ENCODE measurements around the gene PSMB2.

The PSMB2 gene

DNA sequence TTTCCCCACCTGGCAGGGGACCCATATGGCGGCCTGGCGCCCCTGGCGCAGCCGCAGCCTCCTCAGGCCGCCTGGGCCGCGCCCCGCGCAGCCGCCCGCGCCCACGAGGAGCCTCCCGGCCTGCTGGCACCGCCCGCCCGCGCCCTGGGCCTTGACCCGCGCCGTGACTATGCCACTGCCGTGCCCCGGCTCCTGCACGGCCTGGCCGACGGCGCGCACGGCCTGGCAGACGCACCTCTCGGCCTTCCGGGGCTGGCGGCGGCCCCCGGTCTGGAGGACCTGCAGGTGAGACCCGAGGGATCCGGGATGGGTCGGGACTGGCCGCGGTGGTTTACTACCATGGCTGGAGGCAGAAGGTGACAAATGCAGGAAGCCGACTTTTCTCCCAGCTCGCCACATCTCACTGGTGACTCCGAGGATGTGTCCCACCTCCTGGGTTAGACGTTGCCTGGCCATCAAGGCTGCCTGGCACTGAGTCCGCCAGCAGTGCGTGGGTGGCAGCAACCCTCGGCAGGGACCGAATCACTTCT is 67.1 kb downstream of the PSMB2 start:
- H3K27ac Mint-ChIP-seq = no peak overlapping the region
- peaks cover 3% of the 10 kb centered on the region for H3K27me3 Mint-ChIP-seq
- peaks cover 33% of the 10 kb centered on the region for H3K4me1 Mint-ChIP-seq
- H3K9me3 Mint-ChIP-seq = no peaks in the 10 kb centered on the region
- no peaks in the 10 kb centered on the region for H3K36me3 Mint-ChIP-seq
- H3K4me3 Mint-ChIP-seq = no peak overlapping the region

DNA sequence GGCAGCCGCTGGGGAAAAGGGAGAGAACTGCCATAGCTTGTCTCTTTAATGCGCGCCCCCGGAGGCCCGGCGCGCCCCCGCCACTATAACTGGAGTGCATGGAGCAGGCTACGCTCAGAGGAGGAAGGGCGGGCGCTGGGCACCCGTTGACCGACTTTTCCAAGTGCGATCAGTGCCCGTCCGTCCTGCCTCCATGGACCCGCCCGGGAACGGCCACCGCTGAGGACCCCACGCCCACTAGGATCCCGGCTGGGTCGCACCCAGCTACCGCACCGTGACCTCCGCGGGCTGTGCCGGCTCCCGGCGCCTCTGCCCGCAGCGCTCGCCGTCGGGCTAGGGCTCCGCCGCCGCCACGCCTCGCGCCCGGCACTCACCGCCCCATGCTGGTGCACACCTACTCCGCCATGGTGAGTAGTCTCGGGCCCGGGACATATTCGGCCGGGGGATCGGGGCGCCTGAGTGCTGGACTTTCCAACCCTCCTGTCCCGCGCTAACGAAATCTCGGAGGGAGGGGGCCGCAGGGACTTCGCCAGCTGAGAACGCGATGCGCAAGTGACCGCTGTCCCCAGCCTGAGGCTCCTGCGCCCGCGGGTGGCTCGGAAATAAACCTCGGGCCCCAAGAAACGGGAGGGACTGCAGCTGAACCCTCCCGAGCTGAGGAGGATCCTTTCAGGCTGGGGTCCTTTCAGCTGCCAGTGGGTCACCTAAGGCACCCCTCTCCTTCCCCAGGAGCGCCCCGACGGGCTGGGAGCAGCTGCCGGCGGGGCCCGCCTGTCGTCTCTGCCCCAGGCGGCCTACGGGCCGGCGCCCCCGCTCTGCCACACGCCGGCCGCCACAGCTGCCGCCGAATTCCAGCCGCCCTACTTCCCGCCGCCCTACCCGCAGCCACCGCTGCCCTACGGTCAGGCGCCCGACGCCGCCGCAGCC is 67.9 kb downstream of the PSMB2 start, which contains the start of gene TFAP2E:
Gene TFAP2E (plus strand): TSS at position 117 of the 927 bp plus-strand sequence. CDS start 264 bp downstream, at position 381.
- H3K4me3 Mint-ChIP-seq = no peak within 1 kb of the TSS
- no peak within 1 kb of the TSS for H3K27ac Mint-ChIP-seq
- H3K27me3 Mint-ChIP-seq = peaks cover 3% of the 10 kb centered on the region
- H3K9me3 Mint-ChIP-seq = no peaks in the 10 kb centered on the region
- no peaks in the 10 kb centered on the region for H3K36me3 Mint-ChIP-seq
- peaks cover 38% of the 10 kb centered on the region for H3K4me1 Mint-ChIP-seq

DNA sequence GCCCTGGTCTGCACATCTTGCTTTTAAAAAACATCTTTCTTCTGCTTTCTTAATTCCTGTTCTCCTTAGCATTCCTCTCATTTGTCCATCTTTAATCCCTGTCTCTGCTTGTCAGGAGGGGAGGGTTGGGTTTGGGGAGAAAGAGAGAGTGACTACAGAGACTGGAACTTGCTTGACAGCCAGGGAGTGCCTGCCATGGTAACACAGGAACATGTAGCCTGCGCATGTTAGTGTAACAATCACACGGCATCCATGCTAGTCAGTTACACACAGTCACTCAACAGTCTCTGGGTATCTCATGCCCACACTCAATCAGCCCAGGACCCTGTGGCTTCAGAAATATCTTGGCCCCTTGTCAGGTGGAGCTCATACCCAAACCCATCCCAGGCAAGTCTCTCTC is 69.0 kb downstream of the PSMB2 start:
- peaks cover 3% of the 10 kb centered on the region for H3K27me3 Mint-ChIP-seq
- peaks cover 32% of the 10 kb centered on the region for H3K4me1 Mint-ChIP-seq
- H3K9me3 Mint-ChIP-seq = no peaks in the 10 kb centered on the region
- H3K4me3 Mint-ChIP-seq = no peak overlapping the region
- H3K27ac Mint-ChIP-seq = no peak overlapping the region
- no peaks in the 10 kb centered on the region for H3K36me3 Mint-ChIP-seq

DNA sequence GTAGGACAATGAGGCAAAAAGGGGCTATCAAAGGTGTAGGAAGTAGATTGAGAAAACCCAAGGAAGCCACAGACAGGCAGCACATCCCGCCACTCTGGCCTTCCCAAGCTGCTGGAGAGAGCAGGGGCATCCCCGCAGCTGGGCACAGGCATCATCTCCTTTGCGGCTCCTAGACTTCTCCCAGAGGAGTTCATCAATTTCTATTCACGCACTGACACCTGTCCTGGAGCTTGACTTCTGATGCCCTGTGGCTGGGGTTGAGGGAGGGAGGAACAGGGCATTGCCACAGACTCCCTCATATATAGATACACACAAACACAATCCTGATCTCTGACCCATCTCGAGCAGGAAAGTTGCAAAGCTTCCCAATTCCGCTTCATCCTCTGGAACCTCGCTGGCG is 70.1 kb downstream of the PSMB2 start:
- Mint-ChIP-seq H3K9me3 (no peaks in the 10 kb centered on the region), H3K27me3 (peaks cover 3% of the 10 kb centered on the region), H3K36me3 (no peaks in the 10 kb centered on the region), H3K4me1 (peaks cover 29% of the 10 kb centered on the region), H3K27ac (no peak overlapping the region), H3K4me3 (no peak overlapping the region)

DNA sequence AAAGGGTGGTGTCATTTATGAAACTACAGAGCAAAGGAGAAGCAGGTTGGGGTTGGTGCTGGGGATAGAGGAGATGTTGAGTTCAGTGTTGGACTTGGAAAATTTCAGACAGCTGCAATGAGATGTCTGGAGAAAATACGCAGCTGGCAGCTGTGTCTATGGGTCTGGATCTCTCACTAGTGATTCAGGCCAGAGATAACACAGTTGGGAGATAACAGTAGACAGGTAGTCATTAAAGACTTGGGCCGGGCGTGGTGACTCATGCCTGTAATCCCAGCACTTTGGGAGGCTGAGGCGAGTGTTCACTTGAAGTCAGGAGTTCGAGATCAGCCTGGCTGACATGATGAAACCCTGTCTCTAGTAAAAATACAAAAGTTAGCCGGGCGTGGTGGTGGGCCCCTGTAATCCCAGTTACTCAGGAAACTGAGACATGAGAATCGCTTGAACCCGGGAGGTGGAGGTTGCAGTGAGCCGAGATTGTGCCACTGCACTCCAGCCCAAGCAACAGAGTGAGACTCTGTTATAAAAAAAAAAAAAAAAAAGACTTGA is 70.7 kb downstream of the PSMB2 start:
- no peak overlapping the region for H3K4me3 Mint-ChIP-seq
- H3K9me3 Mint-ChIP-seq = no peaks in the 10 kb centered on the region
- peaks cover 3% of the 10 kb centered on the region for H3K27me3 Mint-ChIP-seq
- no peak overlapping the region for H3K27ac Mint-ChIP-seq
- H3K4me1 Mint-ChIP-seq = peaks cover 26% of the 10 kb centered on the region
- no peaks in the 10 kb centered on the region for H3K36me3 Mint-ChIP-seq

DNA sequence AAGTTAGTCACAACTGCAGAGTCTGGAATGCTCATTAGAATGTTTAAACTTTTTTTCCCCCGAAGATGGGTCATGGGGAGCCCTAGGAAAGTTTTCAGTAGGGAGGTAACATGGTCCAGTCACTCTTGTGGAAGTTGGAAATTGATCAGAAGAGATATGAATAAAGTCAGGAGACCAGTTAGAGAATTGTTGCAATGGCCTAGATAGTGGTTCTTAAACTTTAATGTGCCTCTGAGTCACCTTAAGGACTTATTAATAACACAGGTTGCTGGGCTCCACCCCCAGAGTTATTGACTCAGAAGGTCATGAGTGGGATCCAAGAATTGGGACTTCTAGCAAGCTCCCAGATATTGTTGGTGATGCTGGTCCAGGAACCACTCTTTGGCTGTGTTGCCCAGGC is 71.4 kb downstream of the PSMB2 start:
- no peaks in the 10 kb centered on the region for H3K36me3 Mint-ChIP-seq
- peak overlapping the region; percentile 44 for H3K27ac Mint-ChIP-seq
- no peaks in the 10 kb centered on the region for H3K27me3 Mint-ChIP-seq
- H3K4me3 Mint-ChIP-seq = no peak overlapping the region
- H3K4me1 Mint-ChIP-seq = peaks cover 20% of the 10 kb centered on the region
- H3K9me3 Mint-ChIP-seq = no peaks in the 10 kb centered on the region

DNA sequence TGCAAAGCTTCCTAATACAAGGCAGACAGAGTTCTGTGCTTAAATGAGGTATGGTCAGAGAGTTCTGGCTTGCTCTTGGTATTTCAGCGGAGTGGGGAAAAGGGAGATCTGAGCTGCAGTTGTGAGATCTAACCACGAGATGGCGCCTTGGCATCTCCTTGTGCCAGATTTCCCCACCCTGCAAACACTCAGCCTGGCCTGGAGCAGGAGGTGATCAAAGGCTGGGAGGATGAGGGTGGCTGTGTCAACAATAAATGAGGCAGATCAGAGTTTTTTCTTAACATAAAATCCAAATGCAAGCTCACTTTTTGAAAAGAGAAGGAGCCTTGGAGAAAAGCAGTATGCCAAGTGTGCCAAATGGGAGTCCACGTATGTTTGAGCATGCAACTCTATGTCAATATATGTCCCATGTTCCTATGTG is 72.3 kb downstream of the PSMB2 start:
- Mint-ChIP-seq H3K27me3 (no peaks in the 10 kb centered on the region), H3K27ac (no peak overlapping the region), H3K9me3 (no peaks in the 10 kb centered on the region), H3K4me3 (no peak overlapping the region), H3K4me1 (peaks cover 29% of the 10 kb centered on the region), H3K36me3 (no peaks in the 10 kb centered on the region)

DNA sequence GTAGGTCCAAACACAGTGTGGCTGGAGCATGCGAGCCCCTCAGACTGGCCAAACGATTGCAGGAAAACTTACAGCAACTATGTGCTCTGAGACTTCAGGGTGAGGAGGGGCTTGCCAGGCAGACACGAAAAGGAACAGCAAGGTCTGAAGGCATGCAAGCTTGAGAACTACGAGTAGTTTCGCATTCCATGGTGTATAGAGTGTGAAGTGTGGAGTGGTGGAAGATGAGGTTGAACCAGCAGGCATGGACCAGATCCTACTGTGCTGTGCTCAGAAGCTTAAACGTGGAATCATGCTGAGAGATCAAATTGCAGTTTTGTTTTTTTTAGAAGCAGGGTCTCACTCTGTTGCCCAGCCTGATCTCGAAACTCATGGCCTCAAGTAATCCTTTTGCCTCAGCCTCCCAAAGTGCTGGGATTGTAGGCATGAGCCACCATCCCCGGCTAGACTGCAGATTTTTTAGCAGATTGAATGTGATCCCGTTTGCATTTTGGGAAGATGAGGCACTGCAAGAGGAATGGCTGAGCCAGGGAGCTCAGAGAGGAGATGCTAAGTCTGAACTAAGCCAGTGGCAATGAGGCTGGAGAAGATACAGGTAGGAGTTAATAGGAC is 73.3 kb downstream of the PSMB2 start:
- H3K9me3 Mint-ChIP-seq = no peaks in the 10 kb centered on the region
- H3K4me1 Mint-ChIP-seq = peaks cover 34% of the 10 kb centered on the region
- H3K4me3 Mint-ChIP-seq = no peak overlapping the region
- H3K27me3 Mint-ChIP-seq = no peaks in the 10 kb centered on the region
- H3K27ac Mint-ChIP-seq = no peak overlapping the region
- H3K36me3 Mint-ChIP-seq = no peaks in the 10 kb centered on the region

DNA sequence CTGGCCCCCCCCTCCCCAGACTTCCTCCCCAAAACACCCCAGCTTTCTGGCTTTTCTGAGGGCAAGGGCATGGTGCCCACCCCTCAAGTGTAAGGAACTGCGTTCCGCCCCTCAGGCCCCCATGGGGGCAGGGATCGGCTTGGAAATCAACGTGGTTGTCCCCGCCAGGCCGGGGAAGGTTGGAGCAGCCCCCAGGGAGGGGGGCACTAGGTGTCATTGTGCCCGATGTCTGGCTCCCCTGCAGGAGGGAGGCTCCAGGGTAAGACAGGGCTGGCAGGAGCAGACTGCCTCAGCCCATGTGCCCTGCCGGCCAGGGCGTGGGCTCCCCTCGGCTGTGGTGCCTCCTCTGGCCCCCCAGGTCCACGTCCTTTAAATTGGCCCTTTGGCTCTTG is 75.6 kb downstream of the PSMB2 start:
- H3K9me3 Mint-ChIP-seq = no peaks in the 10 kb centered on the region
- H3K4me3 Mint-ChIP-seq = no peak overlapping the region
- no peak overlapping the region for H3K27ac Mint-ChIP-seq
- H3K4me1 Mint-ChIP-seq = peaks cover 48% of the 10 kb centered on the region
- peaks cover 2% of the 10 kb centered on the region for H3K36me3 Mint-ChIP-seq
- H3K27me3 Mint-ChIP-seq = no peaks in the 10 kb centered on the region

DNA sequence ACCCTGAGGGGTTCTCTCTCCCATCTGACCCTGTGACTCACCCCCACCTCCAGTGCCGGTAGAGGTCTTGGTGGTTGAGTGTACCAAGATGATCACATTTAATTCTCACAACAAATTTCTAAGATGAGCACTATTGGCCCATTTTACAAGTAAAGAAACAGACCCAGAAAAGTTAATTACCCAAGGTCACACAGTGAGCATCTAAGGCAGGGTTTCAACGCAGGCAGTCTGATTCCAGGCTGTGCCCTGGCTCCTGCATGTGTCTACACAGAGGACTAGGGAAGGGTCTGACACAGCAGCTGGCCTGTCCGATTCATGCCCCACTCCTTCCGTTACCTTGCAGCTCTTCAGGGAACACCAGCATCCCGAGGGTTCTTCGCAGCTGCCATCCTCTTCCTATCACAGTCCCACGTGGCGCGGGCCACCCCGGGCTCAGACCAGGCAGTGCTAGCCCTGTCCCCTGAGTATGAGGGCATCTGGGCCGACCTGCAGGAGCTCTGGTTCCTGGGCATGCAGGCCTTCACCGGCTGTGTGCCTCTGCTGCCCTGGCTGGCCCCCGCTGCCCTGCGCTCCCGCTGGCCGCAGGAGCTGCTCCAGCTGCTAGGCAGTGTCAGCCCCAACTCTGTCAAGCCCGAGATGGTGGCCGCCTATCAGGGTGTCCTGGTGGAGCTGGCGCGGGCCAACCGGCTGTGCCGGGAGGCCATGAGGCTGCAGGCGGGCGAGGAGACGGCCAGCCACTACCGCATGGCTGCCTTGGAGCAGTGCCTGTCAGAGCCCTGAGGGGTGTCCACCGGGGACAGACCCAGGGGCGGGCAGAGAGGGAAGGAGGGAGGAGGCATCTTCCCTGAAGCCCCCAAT is 76.2 kb downstream of the PSMB2 start:
- peaks cover 44% of the 10 kb centered on the region for H3K4me1 Mint-ChIP-seq
- no peaks in the 10 kb centered on the region for H3K9me3 Mint-ChIP-seq
- no peak overlapping the region for H3K4me3 Mint-ChIP-seq
- no peaks in the 10 kb centered on the region for H3K27me3 Mint-ChIP-seq
- H3K27ac Mint-ChIP-seq = no peak overlapping the region
- H3K36me3 Mint-ChIP-seq = peaks cover 2% of the 10 kb centered on the region

DNA sequence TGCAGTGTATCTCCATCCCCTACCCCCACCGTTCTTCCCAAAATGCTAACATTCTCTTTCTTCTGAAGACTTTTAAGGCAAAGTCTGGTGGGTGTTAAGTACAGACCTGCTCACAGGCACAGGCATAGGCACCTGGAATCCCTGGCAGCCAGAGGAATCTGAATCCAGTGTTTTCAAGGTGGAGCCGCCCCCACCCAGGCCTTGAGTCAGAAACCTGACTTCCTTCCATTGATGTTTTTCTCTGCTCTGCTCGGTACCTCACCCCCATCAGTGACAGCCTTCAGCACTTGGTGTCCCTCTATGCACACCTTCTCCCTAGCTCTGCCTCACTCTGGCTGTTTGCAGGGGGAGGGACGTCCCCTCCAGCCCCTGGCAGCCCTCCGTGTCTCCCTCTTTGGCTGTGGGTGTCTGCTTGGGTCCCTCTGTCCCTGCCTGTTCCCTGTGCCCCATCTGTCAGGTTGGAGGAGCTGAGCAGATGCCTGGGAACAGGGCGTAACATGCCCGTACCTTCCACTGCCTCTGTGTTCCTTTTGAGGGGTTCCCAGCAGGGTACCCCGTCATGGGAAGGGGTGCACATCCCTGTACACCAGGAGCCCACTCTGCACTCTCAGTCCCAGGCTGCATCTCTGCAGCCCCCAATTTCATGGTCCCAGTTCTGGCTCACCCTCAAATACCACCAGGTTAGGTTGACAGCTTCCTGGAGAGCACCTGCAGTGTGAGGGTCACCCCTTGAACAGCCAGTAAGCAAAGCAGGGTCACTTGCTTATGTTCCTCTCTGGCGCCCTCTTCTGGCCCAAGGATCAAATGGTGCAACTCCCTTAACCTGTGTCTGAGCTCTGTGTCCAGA is 77.1 kb downstream of the PSMB2 start:
- peaks cover 48% of the 10 kb centered on the region for H3K4me1 Mint-ChIP-seq
- peaks cover 2% of the 10 kb centered on the region for H3K36me3 Mint-ChIP-seq
- H3K9me3 Mint-ChIP-seq = no peaks in the 10 kb centered on the region
- H3K27me3 Mint-ChIP-seq = no peaks in the 10 kb centered on the region
- no peak overlapping the region for H3K27ac Mint-ChIP-seq
- no peak overlapping the region for H3K4me3 Mint-ChIP-seq

DNA sequence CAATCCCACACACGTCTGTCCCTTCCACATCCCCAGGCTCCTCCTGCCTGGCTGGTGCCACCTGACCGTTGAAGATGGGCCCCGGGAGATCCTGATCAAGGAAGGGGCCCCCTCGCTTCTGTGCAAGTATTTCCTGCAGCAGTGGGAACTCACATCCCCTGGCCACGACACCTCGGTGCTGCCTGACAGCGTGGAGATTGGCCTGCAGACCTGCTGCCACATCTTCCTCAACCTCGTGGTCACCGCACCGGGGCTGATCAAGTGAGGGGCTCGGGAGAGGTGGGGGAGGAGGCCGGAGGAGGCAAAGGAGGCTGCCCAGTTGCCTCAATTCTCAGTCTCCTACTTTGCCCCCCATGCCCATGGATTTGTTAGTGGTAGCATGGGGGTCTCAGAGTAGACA is 78.2 kb downstream of the PSMB2 start:
- Mint-ChIP-seq H3K4me1 (peaks cover 43% of the 10 kb centered on the region), H3K36me3 (peaks cover 2% of the 10 kb centered on the region), H3K27ac (no peak overlapping the region), H3K4me3 (no peak overlapping the region), H3K9me3 (no peaks in the 10 kb centered on the region), H3K27me3 (no peaks in the 10 kb centered on the region)

DNA sequence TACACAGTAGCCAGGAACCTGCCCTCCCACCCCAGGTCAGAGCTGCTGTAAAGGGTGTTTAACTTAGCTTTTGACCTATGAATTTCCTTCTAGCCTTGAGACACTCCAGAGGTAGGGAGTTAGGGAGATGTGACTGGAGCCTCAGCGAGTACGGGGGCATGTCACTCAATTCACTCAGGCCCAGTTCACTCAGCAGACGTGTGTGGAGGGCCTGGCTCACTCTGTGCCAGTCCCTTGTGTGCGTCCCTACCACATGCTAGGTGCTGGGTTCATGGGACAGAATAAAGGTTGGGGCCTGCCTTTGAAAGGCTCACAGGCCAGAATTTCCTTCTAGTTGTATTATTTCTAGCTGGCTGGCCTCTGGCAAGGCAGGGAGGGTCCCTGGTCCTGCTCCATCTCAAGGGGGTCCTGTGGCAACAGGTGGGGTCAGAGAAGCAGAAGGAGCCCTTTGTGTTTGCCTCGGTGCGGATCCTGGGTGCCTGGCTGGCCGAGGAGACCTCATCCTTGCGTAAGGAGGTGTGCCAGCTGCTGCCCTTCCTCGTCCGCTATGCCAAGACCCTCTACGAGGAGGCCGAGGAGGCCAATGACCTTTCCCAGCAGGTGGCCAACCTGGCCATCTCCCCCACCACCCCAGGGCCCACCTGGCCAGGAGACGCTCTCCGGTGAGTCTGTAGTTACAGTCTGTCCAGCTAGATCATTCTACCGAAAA is 79.2 kb downstream of the PSMB2 start:
- Mint-ChIP-seq H3K9me3 (no peaks in the 10 kb centered on the region), H3K4me1 (peaks cover 42% of the 10 kb centered on the region), H3K36me3 (peaks cover 2% of the 10 kb centered on the region), H3K4me3 (no peak overlapping the region), H3K27ac (peak overlapping the region; percentile 67), H3K27me3 (no peaks in the 10 kb centered on the region)
